Fibroblast of the aortic adventitia (primary cell): Measurements from ENCODE around the gene ZFHX3. TPM values are rescaled to one million over a fixed set of nuclear protein-coding genes. Genes with fewer than 3 reads are reported as not detected.

Source experiments
- DNase-seq: peaks from one replicate; pipeline ENCODE4 v3.0.0-alpha.2; 2010; ENCODE audit warnings: low read depth
- H3K4me3 ChIP-seq: 2 replicates; pipeline ENCODE4 v1.5.1; 2011; ENCODE audit warnings: low read depth, mild to moderate bottlenecking, control low read depth, low read length, moderate library complexity
- CTCF ChIP-seq: IDR thresholded peaks from 2 replicates; pipeline ENCODE4 v1.5.1; 2011; ENCODE audit warnings: mild to moderate bottlenecking, low read length, control low read depth, inconsistent platforms; ENCODE audit not compliant: insufficient read depth
- total RNA-seq: library from RNA; depleted of rRNA; stranded (reverse); fragments of >200 nt; gene quantifications from 2 replicates; pipeline ENCODE4 v1.2.3, GENCODE V29; 2012; ENCODE audit warnings: low replicate concordance

ZFHX3 gene
- total RNA-seq, 1 donor, result 8.1 TPM

DNA sequence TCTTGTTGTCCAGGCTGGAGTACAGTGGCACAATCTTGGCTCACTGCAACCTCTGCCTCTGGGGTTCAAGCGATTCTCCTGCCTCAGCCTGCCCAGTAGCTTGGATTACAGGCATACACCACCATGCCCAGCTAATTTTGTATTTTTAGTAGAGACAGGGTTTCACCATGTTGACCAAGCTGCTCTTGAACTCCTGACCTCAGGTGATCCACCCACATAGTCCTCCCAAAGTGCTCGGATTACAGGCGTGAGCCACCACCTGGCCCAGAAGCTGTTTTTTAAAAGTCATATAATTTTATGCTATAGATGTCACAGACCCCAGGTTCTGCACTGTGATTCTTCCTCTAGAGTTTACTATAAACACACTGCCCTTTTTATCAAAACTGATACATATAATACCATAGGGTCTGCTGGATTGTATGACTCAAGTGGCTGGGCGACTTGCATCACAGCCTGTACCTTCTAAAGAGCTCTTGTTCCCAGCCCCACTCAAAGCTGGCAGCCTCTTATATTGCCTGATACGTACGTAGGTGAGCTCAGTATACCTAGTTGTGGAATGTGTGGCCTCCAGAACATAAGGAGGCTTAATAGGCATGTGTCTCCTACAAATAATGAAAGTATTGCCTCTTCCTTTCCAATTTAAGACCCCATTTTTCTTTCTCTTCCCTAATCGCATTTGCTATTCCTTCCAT is 295.8 kb downstream of the ZFHX3 start:
- TF ChIP-seq CTCF, result no peak
- DNase-seq, result no peak
- H3K4me3 ChIP-seq, result no peak overlapping the region

DNA sequence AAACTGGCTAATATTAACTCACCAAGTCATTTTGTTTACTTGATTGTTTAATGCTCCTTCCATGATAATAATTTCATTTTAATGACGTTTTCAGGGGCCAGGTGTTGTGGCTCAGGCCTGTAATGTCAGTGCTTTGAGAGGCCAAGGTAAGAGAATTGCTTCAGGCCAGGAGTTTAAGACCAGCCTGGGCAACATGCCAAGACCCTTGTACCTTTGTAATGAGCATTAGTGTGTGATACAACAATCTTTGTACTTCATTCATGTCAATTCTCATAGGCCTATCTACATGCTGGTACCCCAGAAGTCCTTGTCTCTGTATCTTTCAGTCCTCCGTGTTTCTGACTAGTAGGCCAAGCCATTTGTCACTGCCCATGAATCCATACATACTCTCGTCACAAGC is 296.9 kb downstream of the ZFHX3 start:
- TF ChIP-seq CTCF, result no peak
- no peak for DNase-seq
- H3K4me3 ChIP-seq, result no peak overlapping the region

GRCh38 chr16:72749091-72749490 is 298.8 kb downstream of the ZFHX3 start:
- no peak overlapping the region for H3K4me3 ChIP-seq
- TF ChIP-seq CTCF, result no peak
- DNase-seq, result no peak

DNA sequence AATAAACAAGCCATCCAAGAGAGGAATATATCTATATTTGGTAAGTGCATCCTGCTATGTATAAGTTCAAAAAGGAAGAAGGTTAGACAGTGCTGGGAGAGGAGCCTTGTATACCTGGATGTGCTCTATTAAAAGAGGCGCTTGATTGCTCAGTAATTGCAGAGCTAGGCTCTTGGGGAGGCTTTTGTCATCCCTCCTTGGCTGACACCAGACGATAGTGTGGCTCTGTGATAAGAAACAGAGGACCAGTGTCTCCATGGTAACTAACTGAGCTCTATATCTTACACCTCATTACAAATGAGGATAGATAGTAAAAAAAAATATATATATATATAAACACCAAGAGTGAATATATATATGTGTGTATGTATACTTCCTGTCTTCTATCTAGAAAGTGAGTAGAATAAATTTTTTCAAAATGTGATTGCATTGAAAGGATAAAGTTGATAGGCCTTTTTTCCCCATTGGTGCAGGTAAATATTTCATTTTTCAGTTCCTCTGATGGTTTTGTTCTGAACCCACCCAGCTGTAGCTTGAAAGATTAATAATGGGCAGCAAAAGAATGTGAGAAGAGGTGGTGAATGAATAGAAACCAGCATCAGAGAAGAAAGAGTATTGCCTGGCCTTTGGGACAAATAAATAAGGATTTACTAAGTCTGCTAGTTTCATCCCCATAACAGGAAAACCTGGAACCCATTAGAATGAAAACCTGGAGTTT is 303.7 kb downstream of the ZFHX3 start:
- no peak for DNase-seq
- TF ChIP-seq CTCF, result no peak
- no peak overlapping the region for H3K4me3 ChIP-seq

- no peak for TF ChIP-seq CTCF
- no peak for DNase-seq
- H3K4me3 ChIP-seq, result no peak overlapping the region
These were observed 304.7 kb downstream of the ZFHX3 start for GRCh38 chr16:72743011-72743761.

GRCh38 chr16:72740347-72740746 is 307.6 kb downstream of the ZFHX3 start:
- DNase-seq, result no peak
- no peak overlapping the region for H3K4me3 ChIP-seq
- no peak for TF ChIP-seq CTCF
